K562 (cell line): ENCODE data around the gene BLTP3A. TPM values are rescaled to one million over a fixed set of nuclear protein-coding genes. Genes with fewer than 3 reads are reported as not detected.

ENCODE experiments used
- ATAC-seq: fragments of 200-7000 bp; cut with Tn5 transposase; 3 replicates; pipeline ENCODE4 v1.9.1; 2020; ENCODE audit warnings: moderate library complexity
- BruUV-seq: library from RNA; stranded (reverse); fragments of 400-500 nt; replicated peaks from 2 replicates; lab custom pipeline; 2021; lab: Mats Ljungman, UMichigan
- CTCF ChIA-PET: fragments of 300-600 bp; formaldehyde crosslinking; extraction: SDS; loops from one replicate; lab custom pipeline; 2021; ENCODE audit warnings: low intra/inter-chr PET ratio; lab: Yijun Ruan, JAX
- POLR2A ChIA-PET: fragments of 300-600, 350-650 bp; sonication (Branson Sonifier 250); formaldehyde crosslinking; extraction: SDS; loops from one replicate; lab custom pipeline; 2021; ENCODE audit warnings: antibody characterized with exemption, inconsistent platforms; lab: Yijun Ruan, JAX
- DNase-seq, 4 experiments: peaks; one replicate each; pipeline versions ENCODE4 v3.0.0 to v3.0.0-alpha.2; 2011 to 2018; ENCODE audit warnings: low spot score in 3 of 4, mixed read lengths in 3 of 4; ENCODE audit errors: extremely low read depth in 1 of 4
- FAIRE-seq: peaks from 2 replicates; lab custom pipeline; 2011; peaks lifted over from hg19 to GRCh38; lab: Jason Lieb, UNC
- H2AFZ ChIP-seq: 2 replicates; pipeline ENCODE4 v1.6.0; 2011; ENCODE audit warnings: low read depth, low read length, control low read depth, inconsistent platforms
- H3K27ac ChIP-seq: fragments of 200-600 bp; 3 replicates; pipeline ENCODE4 v1.8.0; 2011; ENCODE audit warnings: low read depth, mild to moderate bottlenecking, control low read depth, inconsistent platforms, low read length, moderate library complexity, mixed read lengths; ENCODE audit errors: extremely low read depth
- H3K27me3 ChIP-seq, 2 experiments: fragments of 300-600 bp in 1 of 2; 2 replicates in 1 of 2; 3 replicates in 1 of 2; pipeline versions ENCODE4 v1.6.0 to v1.8.0; 2011; ENCODE audit warnings: inconsistent platforms in 2 of 2, low read length in 2 of 2, mild to moderate bottlenecking in 1 of 2, mixed read lengths in 1 of 2, moderate library complexity in 1 of 2; ENCODE audit not compliant: control insufficient read depth in 2 of 2, insufficient read depth in 2 of 2
- H3K36me3 ChIP-seq: fragments of 300-600 bp; 3 replicates; pipeline ENCODE4 v1.8.0; 2011; ENCODE audit warnings: mild to moderate bottlenecking, low read length, inconsistent platforms; ENCODE audit not compliant: control insufficient read depth, insufficient read depth
- H3K4me1 ChIP-seq, 2 experiments: fragments of 200-600 bp in 1 of 2; replicated peaks in 1 of 2; 2 replicates in 1 of 2; 3 replicates in 1 of 2; pipeline versions ENCODE4 v1.5.1 to v1.8.0; 2011; ENCODE audit warnings: inconsistent platforms in 2 of 2, low read length in 2 of 2, mild to moderate bottlenecking in 1 of 2, mixed read lengths in 1 of 2, moderate library complexity in 1 of 2; ENCODE audit not compliant: control insufficient read depth in 2 of 2, insufficient read depth in 2 of 2
- H3K4me2 ChIP-seq: 2 replicates; pipeline ENCODE4 v1.6.1; 2011; ENCODE audit warnings: low read length, control low read depth, inconsistent platforms, mixed read lengths; ENCODE audit not compliant: insufficient read depth
- H3K4me3 ChIP-seq: fragments of 200-600 bp; sonication (generic), shearing (Covaris generic); 2 replicates; pipeline ENCODE4 v1.5.1; 2016; ENCODE audit warnings: control low read depth, inconsistent platforms
- H3K79me2 ChIP-seq: fragments of 200-600 bp; 3 replicates; pipeline ENCODE4 v1.8.0; 2011; ENCODE audit warnings: low read length, inconsistent platforms; ENCODE audit not compliant: control insufficient read depth, insufficient read depth
- H3K9ac ChIP-seq, 2 experiments: 2 replicates each; pipeline versions ENCODE4 v1.6.0 to v1.6.1; 2011; ENCODE audit warnings: low read depth in 2 of 2, low read length in 2 of 2, control low read depth in 1 of 2, inconsistent platforms in 1 of 2, mild to moderate bottlenecking in 1 of 2, mixed read lengths in 1 of 2; ENCODE audit not compliant: insufficient read depth in 1 of 2
- H3K9me1 ChIP-seq: one replicate; pipeline ENCODE4 v1.6.0; 2011; ENCODE audit warnings: inconsistent platforms, mild to moderate bottlenecking, low read length, moderate library complexity; ENCODE audit not compliant: control insufficient read depth, insufficient read depth
- H3K9me3 ChIP-seq: replicated peaks from 2 replicates; pipeline ENCODE4 v1.5.1; 2011; ENCODE audit warnings: low read depth, low read length, inconsistent platforms; ENCODE audit not compliant: control insufficient read depth, insufficient read depth
- H4K20me1 ChIP-seq: replicated peaks from 2 replicates; pipeline ENCODE4 v1.6.1; 2011; ENCODE audit warnings: low read length, inconsistent platforms, mixed read lengths; ENCODE audit not compliant: control insufficient read depth, insufficient read depth
- ARID4B ChIP-seq: sonication (generic); formaldehyde crosslinking; IDR thresholded peaks from 2 replicates; pipeline ENCODE4 v1.8.0; 2022; ENCODE audit warnings: mild to moderate bottlenecking, missing genetic modification reagents
- BCOR ChIP-seq: fragments of 450-650 bp; IDR thresholded peaks from 2 replicates; pipeline ENCODE4 v1.6.1; 2016
- CBFA2T3 ChIP-seq: fragments of 450-650 bp; IDR thresholded peaks from 2 replicates; pipeline ENCODE4 v1.6.1; 2017
- ETS2 ChIP-seq: IDR thresholded peaks from 2 replicates; pipeline ENCODE4 v1.6.1; 2016; ENCODE audit warnings: borderline replicate concordance, missing genetic modification characterization, mild to moderate bottlenecking, moderate library complexity, missing compliant biosample characterization; ENCODE audit not compliant: poor library complexity, severe bottlenecking
- FOXM1 ChIP-seq, 2 experiments: fragments of 450-650 bp in 1 of 2; sonication (generic) in 1 of 2; formaldehyde crosslinking in 1 of 2; IDR thresholded peaks; 2 replicates each; pipeline versions ENCODE4 v1.6.1 to v1.9.0; 2017 to 2022; ENCODE audit warnings: low read depth in 2 of 2, mild to moderate bottlenecking in 2 of 2, missing genetic modification reagents in 1 of 2, moderate library complexity in 1 of 2
- JUNB ChIP-seq: fragments of 450-650 bp; formaldehyde crosslinking; conservative IDR thresholded peaks from 2 replicates; pipeline ENCODE4 v1.4.0; 2020; ENCODE audit warnings: mild to moderate bottlenecking
- MTA2 ChIP-seq: fragments of 450-650 bp; IDR thresholded peaks from 2 replicates; pipeline ENCODE4 v1.6.1; 2016; ENCODE audit warnings: low read depth
- NELFE ChIP-seq: IDR thresholded peaks from 2 replicates; pipeline ENCODE4 v1.6.1; 2011; ENCODE audit warnings: mild to moderate bottlenecking; ENCODE audit not compliant: insufficient read depth, insufficient read length
- NR2C1 ChIP-seq, 2 experiments: fragments of 450-650 bp; IDR thresholded peaks; 2 replicates each; pipeline ENCODE4 v1.6.1; 2017; ENCODE audit warnings: mild to moderate bottlenecking in 2 of 2, antibody characterized with exemption in 1 of 2, inconsistent platforms in 1 of 2, missing compliant biosample characterization in 1 of 2, missing genetic modification characterization in 1 of 2
- NUFIP1 ChIP-seq: fragments of 450-650 bp; IDR thresholded peaks from 2 replicates; pipeline ENCODE4 v1.6.1; 2018; ENCODE audit not compliant: partially characterized antibody
- SMAD1 ChIP-seq: fragments of 150-350 bp; IDR thresholded peaks from 2 replicates; pipeline ENCODE4 v1.6.1; 2014; ENCODE audit warnings: low read length, low read depth; ENCODE audit not compliant: partially characterized antibody
- ZKSCAN1 ChIP-seq: fragments of 150-350 bp; IDR thresholded peaks from 2 replicates; pipeline ENCODE4 v1.6.1; 2016; ENCODE audit warnings: low read depth, low read length
- WGBS: fragments of 100-300 bp; shearing (Covaris generic); methylation state at CpG from one replicate; pipeline ENCODE4 v1.1.6; 2016; ENCODE audit warnings: low coverage, mixed read lengths; ENCODE audit not compliant: insufficient coverage; ENCODE audit errors: missing lambda C conversion rate; 5-methylcytosine and 5-hydroxymethylcytosine counted together
- in situ Hi-C: fragments of 300-500 bp; cut with MboI; formaldehyde crosslinking; loops from 4 replicates; pipeline ENCODE4 v1.15.0; 2018; ENCODE audit warnings: inconsistent platforms, mixed read lengths
- intact Hi-C: fragments of 100-400 bp; cut with micrococcal nuclease; formaldehyde crosslinking; loops from 2 replicates; pipeline ENCODE4 v1.14.2; 2022
- polyA plus RNA-seq, 8 experiments: library from polyadenylated mRNA; depleted of rRNA in 4 of 8; stranded (reverse) in 5 of 8; unstranded in 3 of 8; fragments of >200 nt; fragmentation: Nextera tagmentation in 2 of 8; fragmentation: Illumina TruSeq in 1 of 8; extraction: Ambion mirVana in 2 of 8; extraction: Trizol in 1 of 8; gene quantifications; 2 replicates each; pipeline versions ENCODE4 v1.2.1 to v1.2.3, GENCODE V29; 2011 to 2014; ENCODE audit warnings: inconsistent platforms in 1 of 8, missing spikeins in 1 of 8
- total RNA-seq, 7 experiments: library from RNA; depleted of rRNA in 6 of 7; stranded (reverse); fragments of >200 nt in 6 of 7; fragmentation: Illumina TruSeq in 2 of 7; extraction: Trizol in 2 of 7; gene quantifications; 2 replicates each; pipeline versions ENCODE4 v1.2.1 to v1.2.3, GENCODE V29; 2011 to 2021; ENCODE audit warnings: low replicate concordance in 1 of 7
- TF ChIP-seq, protein P1 (sequence below): fragments of 250-450 bp; sonication (Bioruptor Pico); IDR thresholded peaks from 2 replicates; pipeline ENCODE4 v1.5.0; 2020; ENCODE audit warnings: mild to moderate bottlenecking
- TF ChIP-seq, protein P2 (sequence below): sonication (generic); IDR thresholded peaks from 2 replicates; pipeline ENCODE4 v1.6.1; 2016
- TF ChIP-seq, protein P3 (sequence below): sonication (generic); formaldehyde crosslinking; IDR thresholded peaks from 2 replicates; pipeline ENCODE4 v1.8.1; 2023; ENCODE audit warnings: mild to moderate bottlenecking, missing genetic modification reagents, moderate library complexity

Gene BLTP3A
- total and polyA plus RNA-seq, 9 of the 15 experiments (the other 6 are each of a cell fraction or from before 2014, with no cell fraction given): 7.5 to 34.6 (median 15.5) TPM

GRCh38 chr6:34760108-34760507, 31.8 kb upstream of the BLTP3A start:
- WGBS: 89% methylated on average over 8 of the region's 8 CpGs
- H3K27me3 ChIP-seq: no peaks in the 10 kb centered on the region
- ChIA-PET CTCF (no interaction called here), POLR2A (interaction anchor here (0.7 to 3.6 kb wide), 5 partner anchors 8 to 103 kb away, joined by 3 to 17 read pairs (median 7); partner anchors contain the start of gene BLTP3A)
- BruUV-seq: no TSS peak
- H3K4me2 ChIP-seq: no peak overlapping the region
- peaks cover 3 to 18% of the 10 kb centered on the region in 2 experiments; a peak in 4 of 5 replicates for H3K4me1 ChIP-seq
- FAIRE-seq: no peak
- no peaks in the 10 kb centered on the region for H4K20me1 ChIP-seq
- H3K79me2 ChIP-seq: peaks cover 61% of the 10 kb centered on the region
- H3K9me1 ChIP-seq: no peaks in the 10 kb centered on the region
- TF ChIP-seq CBFA2T3: no peak
- no peak for TF ChIP-seq NUFIP1
- no peak for TF ChIP-seq JUNB
- no peak for TF ChIP-seq ETS2 (tag)
- TF ChIP-seq, protein P1, sequence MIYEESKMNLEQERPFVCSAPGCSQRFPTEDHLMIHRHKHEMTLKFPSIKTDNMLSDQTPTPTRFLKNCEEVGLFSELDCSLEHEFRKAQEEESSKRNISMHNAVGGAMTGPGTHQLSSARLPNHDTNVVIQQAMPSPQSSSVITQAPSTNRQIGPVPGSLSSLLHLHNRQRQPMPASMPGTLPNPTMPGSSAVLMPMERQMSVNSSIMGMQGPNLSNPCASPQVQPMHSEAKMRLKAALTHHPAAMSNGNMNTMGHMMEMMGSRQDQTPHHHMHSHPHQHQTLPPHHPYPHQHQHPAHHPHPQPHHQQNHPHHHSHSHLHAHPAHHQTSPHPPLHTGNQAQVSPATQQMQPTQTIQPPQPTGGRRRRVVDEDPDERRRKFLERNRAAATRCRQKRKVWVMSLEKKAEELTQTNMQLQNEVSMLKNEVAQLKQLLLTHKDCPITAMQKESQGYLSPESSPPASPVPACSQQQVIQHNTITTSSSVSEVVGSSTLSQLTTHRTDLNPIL (CRISPR knock-in tag): no peak
- TF ChIP-seq NELFE: no peak
- TF ChIP-seq ARID4B (CRISPR knock-in tag): no peak
- TF ChIP-seq, protein P2, sequence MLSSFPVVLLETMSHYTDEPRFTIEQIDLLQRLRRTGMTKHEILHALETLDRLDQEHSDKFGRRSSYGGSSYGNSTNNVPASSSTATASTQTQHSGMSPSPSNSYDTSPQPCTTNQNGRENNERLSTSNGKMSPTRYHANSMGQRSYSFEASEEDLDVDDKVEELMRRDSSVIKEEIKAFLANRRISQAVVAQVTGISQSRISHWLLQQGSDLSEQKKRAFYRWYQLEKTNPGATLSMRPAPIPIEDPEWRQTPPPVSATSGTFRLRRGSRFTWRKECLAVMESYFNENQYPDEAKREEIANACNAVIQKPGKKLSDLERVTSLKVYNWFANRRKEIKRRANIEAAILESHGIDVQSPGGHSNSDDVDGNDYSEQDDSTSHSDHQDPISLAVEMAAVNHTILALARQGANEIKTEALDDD: no peak
- no peak for TF ChIP-seq MTA2
- TF ChIP-seq FOXM1 (IDR thresholded peaks at IDR 0.05; ENCODE audit: low read depth): no peak
- no peak for TF ChIP-seq FOXM1 (CRISPR knock-in tag; IDR thresholded peaks at IDR 0.05; ENCODE audit: low read depth)
- no peak for TF ChIP-seq ZKSCAN1
- TF ChIP-seq, protein P3, sequence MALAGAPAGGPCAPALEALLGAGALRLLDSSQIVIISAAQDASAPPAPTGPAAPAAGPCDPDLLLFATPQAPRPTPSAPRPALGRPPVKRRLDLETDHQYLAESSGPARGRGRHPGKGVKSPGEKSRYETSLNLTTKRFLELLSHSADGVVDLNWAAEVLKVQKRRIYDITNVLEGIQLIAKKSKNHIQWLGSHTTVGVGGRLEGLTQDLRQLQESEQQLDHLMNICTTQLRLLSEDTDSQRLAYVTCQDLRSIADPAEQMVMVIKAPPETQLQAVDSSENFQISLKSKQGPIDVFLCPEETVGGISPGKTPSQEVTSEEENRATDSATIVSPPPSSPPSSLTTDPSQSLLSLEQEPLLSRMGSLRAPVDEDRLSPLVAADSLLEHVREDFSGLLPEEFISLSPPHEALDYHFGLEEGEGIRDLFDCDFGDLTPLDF (CRISPR knock-in tag): no peak
- TF ChIP-seq NR2C1 (IDR thresholded peaks at IDR 0.05): no peak
- no peak for TF ChIP-seq NR2C1 (tag; IDR thresholded peaks at IDR 0.05)
- no peak for TF ChIP-seq SMAD1
- TF ChIP-seq BCOR: no peak
- TF ChIP-seq, all 486 proteins: peak for 0
- H3K36me3 ChIP-seq: peaks cover 59% of the 10 kb centered on the region
- H2AFZ ChIP-seq: no peak overlapping the region
- intact Hi-C loops: no loop called here
- ATAC-seq: no peak
- H3K9me3 ChIP-seq: no peaks in the 10 kb centered on the region
- H3K9ac ChIP-seq: no peak overlapping the region
- DNase-seq: no peak
- no peak overlapping the region for H3K4me3 ChIP-seq
- H3K27ac ChIP-seq: no peak overlapping the region
- in situ Hi-C loops: no loop called here
